IMR-90 (cell line): ENCODE data around the gene KCNIP1.

Experiments
- CEBPB ChIP-seq: IDR thresholded peaks from 2 replicates; pipeline ENCODE4 v1.6.1; 2012; ENCODE audit warnings: low read depth, low read length, improper control_type of control experiment
- CHD1 ChIP-seq: IDR thresholded peaks from 2 replicates; pipeline ENCODE4 v1.6.1; 2012; ENCODE audit warnings: low read depth, low read length, improper control_type of control experiment
- CTCF ChIP-seq: conservative IDR thresholded peaks from 2 replicates; pipeline ENCODE4 v1.5.1; 2012; ENCODE audit warnings: mild to moderate bottlenecking, low read depth, low read length, improper control_type of control experiment
- ELK1 ChIP-seq: fragments of 150-350 bp; IDR thresholded peaks from 2 replicates; pipeline ENCODE4 v1.6.1; 2016; ENCODE audit warnings: low read depth, mild to moderate bottlenecking, low read length, moderate library complexity, borderline replicate concordance
- FOS ChIP-seq: fragments of 150-350 bp; IDR thresholded peaks from 2 replicates; pipeline ENCODE4 v1.6.1; 2016; ENCODE audit warnings: low read depth, low read length
- MAZ ChIP-seq: IDR thresholded peaks from 2 replicates; pipeline ENCODE4 v1.6.1; 2012; ENCODE audit warnings: low read depth, mild to moderate bottlenecking, low read length, improper control_type of control experiment, moderate library complexity, borderline replicate concordance
- MXI1 ChIP-seq: IDR thresholded peaks from 2 replicates; pipeline ENCODE4 v1.6.1; 2012; ENCODE audit warnings: low read depth, mild to moderate bottlenecking, low read length, moderate library complexity, borderline replicate concordance
- POLR2A ChIP-seq: IDR thresholded peaks from 2 replicates; pipeline ENCODE4 v1.6.1; 2012; ENCODE audit warnings: mild to moderate bottlenecking, low read depth, low read length
- RAD21 ChIP-seq: IDR thresholded peaks from 2 replicates; pipeline ENCODE4 v1.6.1; 2012; ENCODE audit warnings: low read length, improper control_type of control experiment
- RFX5 ChIP-seq: IDR thresholded peaks from 2 replicates; pipeline ENCODE4 v1.8.0; 2012; ENCODE audit warnings: low read depth, mild to moderate bottlenecking, low read length, moderate library complexity
- SMC3 ChIP-seq: fragments of 150-350 bp; IDR thresholded peaks from 2 replicates; pipeline ENCODE4 v1.6.1; 2016; ENCODE audit warnings: low read depth, mild to moderate bottlenecking, antibody characterized with exemption, low read length, moderate library complexity
- USF2 ChIP-seq: fragments of 150-350 bp; IDR thresholded peaks from 2 replicates; pipeline ENCODE4 v1.6.1; 2017; ENCODE audit warnings: mild to moderate bottlenecking, antibody characterized with exemption, low read length, low read depth

DNA sequence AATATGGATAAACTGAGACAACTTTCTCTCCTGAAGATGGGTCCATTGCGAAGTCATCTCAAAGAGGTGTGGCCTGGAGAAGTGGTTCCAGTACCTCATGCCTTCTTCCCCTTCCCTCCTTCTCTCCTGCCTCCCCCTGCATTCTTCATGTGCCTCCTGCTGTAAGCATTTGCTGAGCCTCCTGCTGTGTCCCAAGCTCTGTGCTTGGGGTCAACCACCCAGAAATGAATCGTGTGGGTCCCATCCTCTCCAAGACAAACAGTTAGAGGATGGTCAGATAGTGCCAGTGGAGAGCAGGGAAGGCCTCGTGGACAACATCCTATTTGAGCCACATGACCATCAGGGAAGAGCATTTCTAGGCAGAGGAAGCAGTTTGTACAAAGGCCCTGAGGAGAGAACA lies 53.5 kb downstream of the KCNIP1 start:
- no peak for TF ChIP-seq CTCF
- no peak for TF ChIP-seq USF2
- no peak for TF ChIP-seq RAD21
- TF ChIP-seq POLR2A = no peak
- TF ChIP-seq CHD1 = no peak
- TF ChIP-seq RFX5 = no peak
- no peak for TF ChIP-seq SMC3
- no peak for TF ChIP-seq MXI1
- TF ChIP-seq FOS = no peak
- TF ChIP-seq CEBPB = no peak
- TF ChIP-seq MAZ = no peak
- no peak for TF ChIP-seq ELK1
